ENCODE results near the gene GEMIN7. TPM values are rescaled to one million over a fixed set of nuclear protein-coding genes. Genes with fewer than 3 reads are reported as not detected.

The GEMIN7 gene
- total and polyA plus RNA-seq, 2 of the 13 experiments (the other 11 are each of a cell fraction or from before 2014, with no cell fraction given): 24.1 to 30.6 TPM

DNA sequence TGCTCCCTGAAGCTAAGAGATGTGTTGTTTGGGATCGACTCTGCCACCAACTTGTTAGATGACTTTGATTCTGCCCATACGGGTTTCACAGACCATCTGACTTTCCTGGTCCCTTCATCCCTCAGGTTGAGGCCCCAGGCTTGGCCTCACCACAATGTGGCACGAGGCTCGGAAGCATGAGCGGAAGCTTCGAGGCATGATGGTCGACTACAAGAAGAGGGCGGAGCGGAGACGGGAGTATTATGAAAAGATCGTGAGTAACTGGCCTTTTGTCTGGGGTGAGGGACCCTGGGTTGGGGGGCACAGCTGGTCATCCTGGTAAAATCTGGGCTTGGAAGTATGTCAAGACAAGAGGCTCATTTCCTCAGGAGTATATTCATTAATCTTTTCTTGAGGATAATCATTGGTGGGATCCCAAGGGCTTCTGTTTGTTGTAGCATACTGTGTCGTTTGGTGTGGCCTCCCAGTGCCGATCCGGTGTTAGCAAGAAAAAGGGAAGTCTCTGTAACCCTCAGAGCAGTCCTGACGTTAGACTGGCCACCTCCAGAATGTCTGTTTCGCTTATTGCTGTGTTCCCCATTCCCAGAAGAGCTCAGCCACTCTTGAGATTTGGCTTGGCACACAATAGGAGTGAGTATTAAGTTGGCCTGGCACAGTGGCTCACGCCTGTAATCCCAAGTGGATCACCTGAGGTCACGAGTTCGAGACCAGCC lies 38.8 kb upstream of the GEMIN7 start:
- Histone ChIP-seq H3K4me1 (ENCODE audit: insufficient read depth, low read length) (peaks cover 58% of the 10 kb centered on the region), H3K9me3 (ENCODE audit: low read length) (no peaks in the 10 kb centered on the region), H3K36me3 (replicated peaks in 1 of 2; ENCODE audit: control insufficient read depth in 1 of 2, insufficient read depth in 2 of 2, low read length in 2 of 2) (peaks cover 8 to 39% of the 10 kb centered on the region in 2 experiments), H2AFZ (ENCODE audit: low read length) (no peak overlapping the region), H4K20me1 (ENCODE audit: insufficient read depth, low read length) (peaks cover 16% of the 10 kb centered on the region; the same call in 1 of the 2 replicates), H3K79me2 (ENCODE audit: insufficient read depth, low read length) (peaks cover 32% of the 10 kb centered on the region), H3K27me3 (ENCODE audit: control insufficient read depth in 1 of 2, insufficient read depth in 2 of 2, low read length in 2 of 2) (no peaks in the 10 kb centered on the region; a peak in 1 of 5 replicates), H3K9ac (ENCODE audit: insufficient read depth, low read depth, low read length) (peak overlapping the region; percentile 95), H3K4me2 (ENCODE audit: low read depth, low read length) (peak overlapping the region; percentile 91), H3K4me3 (replicated peaks in 1 of 3; ENCODE audit: insufficient read depth in 1 of 3, low read depth in 2 of 3, low read length in 3 of 3) (peak overlapping the region; percentile 94 to 100 (median 95)), H3K27ac (ENCODE audit: extremely low read length, insufficient read depth, low read length) (no peak overlapping the region)
- no peak for FAIRE-seq
- ChIA-PET CTCF (ENCODE audit: low intra/inter-chr PET ratio, low total read pairs) (no interaction called here), POLR2A (interaction anchor here (0.9 to 2.2 kb wide), 6 partner anchors 9 to 135 kb away, joined by 4 to 14 read pairs (median 9); partner anchors contain the start of genes APOE and GEMIN7)
- WGBS (ENCODE audit: low lambda C conversion rate): 82% methylated on average over 19 of the region's 19 CpGs
- intact Hi-C loops (cut with micrococcal nuclease; ENCODE audit: unreplicated experiment) (no loop called here), in situ Hi-C loops (cut with HindIII; ENCODE audit: extremely low pct_ligation_motif_present, low pct_unique_long_range_greater_than_20kb) (no loop called here)
- DNase-seq (ENCODE audit: low spot score): no peak
- BruUV-seq (replicated peaks): TSS peak; percentile 57
- TF ChIP-seq ZNF616 (CRISPR knock-in tag; IDR thresholded peaks at IDR 0.05; ENCODE audit: low read depth) (no peak), CENPX (CRISPR knock-in tag; IDR thresholded peaks at IDR 0.05) (no peak), NR2C2 (CRISPR knock-in tag; IDR thresholded peaks at IDR 0.05; ENCODE audit: borderline replicate concordance) (no peak), ZSCAN21 (CRISPR knock-in tag; IDR thresholded peaks at IDR 0.05; ENCODE audit: borderline replicate concordance) (no peak), NCOA2 (CRISPR knock-in tag; IDR thresholded peaks at IDR 0.05) (no peak)
- TF ChIP-seq, protein P1, sequence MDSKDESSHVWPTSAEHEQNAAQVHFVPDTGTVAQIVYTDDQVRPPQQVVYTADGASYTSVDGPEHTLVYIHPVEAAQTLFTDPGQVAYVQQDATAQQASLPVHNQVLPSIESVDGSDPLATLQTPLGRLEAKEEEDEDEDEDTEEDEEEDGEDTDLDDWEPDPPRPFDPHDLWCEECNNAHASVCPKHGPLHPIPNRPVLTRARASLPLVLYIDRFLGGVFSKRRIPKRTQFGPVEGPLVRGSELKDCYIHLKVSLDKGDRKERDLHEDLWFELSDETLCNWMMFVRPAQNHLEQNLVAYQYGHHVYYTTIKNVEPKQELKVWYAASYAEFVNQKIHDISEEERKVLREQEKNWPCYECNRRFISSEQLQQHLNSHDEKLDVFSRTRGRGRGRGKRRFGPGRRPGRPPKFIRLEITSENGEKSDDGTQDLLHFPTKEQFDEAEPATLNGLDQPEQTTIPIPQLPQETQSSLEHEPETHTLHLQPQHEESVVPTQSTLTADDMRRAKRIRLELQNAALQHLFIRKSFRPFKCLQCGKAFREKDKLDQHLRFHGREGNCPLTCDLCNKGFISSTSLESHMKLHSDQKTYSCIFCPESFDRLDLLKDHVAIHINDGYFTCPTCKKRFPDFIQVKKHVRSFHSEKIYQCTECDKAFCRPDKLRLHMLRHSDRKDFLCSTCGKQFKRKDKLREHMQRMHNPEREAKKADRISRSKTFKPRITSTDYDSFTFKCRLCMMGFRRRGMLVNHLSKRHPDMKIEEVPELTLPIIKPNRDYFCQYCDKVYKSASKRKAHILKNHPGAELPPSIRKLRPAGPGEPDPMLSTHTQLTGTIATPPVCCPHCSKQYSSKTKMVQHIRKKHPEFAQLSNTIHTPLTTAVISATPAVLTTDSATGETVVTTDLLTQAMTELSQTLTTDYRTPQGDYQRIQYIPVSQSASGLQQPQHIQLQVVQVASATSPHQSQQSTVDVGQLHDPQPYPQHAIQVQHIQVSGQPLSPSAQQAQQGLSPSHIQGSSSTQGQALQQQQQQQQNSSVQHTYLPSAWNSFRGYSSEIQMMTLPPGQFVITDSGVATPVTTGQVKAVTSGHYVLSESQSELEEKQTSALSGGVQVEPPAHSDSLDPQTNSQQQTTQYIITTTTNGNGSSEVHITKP (CRISPR knock-in tag; IDR thresholded peaks at IDR 0.05; ENCODE audit: low read depth): no peak
- TF ChIP-seq, protein P2, sequence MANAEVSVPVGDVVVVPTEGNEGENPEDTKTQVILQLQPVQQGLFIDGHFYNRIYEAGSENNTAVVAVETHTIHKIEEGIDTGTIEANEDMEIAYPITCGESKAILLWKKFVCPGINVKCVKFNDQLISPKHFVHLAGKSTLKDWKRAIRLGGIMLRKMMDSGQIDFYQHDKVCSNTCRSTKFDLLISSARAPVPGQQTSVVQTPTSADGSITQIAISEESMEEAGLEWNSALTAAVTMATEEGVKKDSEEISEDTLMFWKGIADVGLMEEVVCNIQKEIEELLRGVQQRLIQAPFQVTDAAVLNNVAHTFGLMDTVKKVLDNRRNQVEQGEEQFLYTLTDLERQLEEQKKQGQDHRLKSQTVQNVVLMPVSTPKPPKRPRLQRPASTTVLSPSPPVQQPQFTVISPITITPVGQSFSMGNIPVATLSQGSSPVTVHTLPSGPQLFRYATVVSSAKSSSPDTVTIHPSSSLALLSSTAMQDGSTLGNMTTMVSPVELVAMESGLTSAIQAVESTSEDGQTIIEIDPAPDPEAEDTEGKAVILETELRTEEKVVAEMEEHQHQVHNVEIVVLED (CRISPR knock-in tag; IDR thresholded peaks at IDR 0.05; ENCODE audit: borderline replicate concordance): no peak
- ATAC-seq: no peak
